Endodermal cell (in vitro differentiated cells): ENCODE results near the gene CPLANE2. TPM values are rescaled to one million over a fixed set of nuclear protein-coding genes. Genes with fewer than 3 reads are reported as not detected.

ENCODE experiments used
- DNase-seq: peaks from one replicate; pipeline ENCODE4 v3.0.0-alpha.2; 2017
- H3K27ac ChIP-seq: 2 replicates; pipeline ENCODE4 v1.5.1; 2013; ENCODE audit warnings: mild to moderate bottlenecking, low read depth, low read length, moderate library complexity
- H3K27me3 ChIP-seq: 2 replicates; pipeline ENCODE4 v1.6.1; 2013; ENCODE audit warnings: mild to moderate bottlenecking, low read length, moderate library complexity; ENCODE audit not compliant: insufficient read depth, control insufficient read depth, poor library complexity, severe bottlenecking
- H3K36me3 ChIP-seq: 2 replicates; pipeline ENCODE4 v1.7.0; 2013; ENCODE audit warnings: mild to moderate bottlenecking, low read length, moderate library complexity; ENCODE audit not compliant: control insufficient read depth, insufficient read depth
- H3K4me1 ChIP-seq: one replicate; pipeline ENCODE4 v1.7.0; 2013; ENCODE audit warnings: low read length; ENCODE audit not compliant: control insufficient read depth, insufficient read depth
- H3K4me3 ChIP-seq: 2 replicates; pipeline ENCODE4 v1.5.1; 2013; ENCODE audit warnings: mild to moderate bottlenecking, low read length, moderate library complexity
- H3K9ac ChIP-seq: 2 replicates; pipeline ENCODE4 v1.6.1; 2013; ENCODE audit warnings: mild to moderate bottlenecking, low read length, moderate library complexity; ENCODE audit not compliant: poor library complexity, severe bottlenecking; ENCODE audit errors: extremely low read depth
- H3K9me3 ChIP-seq: 2 replicates; pipeline ENCODE4 v1.6.1; 2013; ENCODE audit warnings: mild to moderate bottlenecking, low read length, moderate library complexity; ENCODE audit not compliant: control insufficient read depth
- H3K27ac Mint-ChIP-seq: 2 replicates; pipeline ENCODE4 v1.8.0; 2020; ENCODE audit warnings: mixed read lengths
- H3K27me3 Mint-ChIP-seq: 2 replicates; pipeline ENCODE4 v1.8.0; 2021; ENCODE audit warnings: mild to moderate bottlenecking, mixed read lengths; ENCODE audit not compliant: insufficient read depth
- H3K36me3 Mint-ChIP-seq: 2 replicates; pipeline ENCODE4 v1.8.0; 2020; ENCODE audit warnings: low read depth, mixed read lengths
- H3K4me1 Mint-ChIP-seq: 2 replicates; pipeline ENCODE4 v1.8.0; 2020; ENCODE audit warnings: mixed read lengths
- H3K4me3 Mint-ChIP-seq: 2 replicates; pipeline ENCODE4 v1.8.0; 2020; ENCODE audit warnings: mild to moderate bottlenecking, moderate library complexity, mixed read lengths
- H3K9me3 Mint-ChIP-seq: 2 replicates; pipeline ENCODE4 v1.8.0; 2020; ENCODE audit warnings: mild to moderate bottlenecking, mixed read lengths
- CTCF ChIP-seq: fragments of 200-600 bp; sonication (generic); conservative IDR thresholded peaks from 2 replicates; pipeline ENCODE4 v1.5.0; 2021; ENCODE audit warnings: antibody characterized with exemption, mild to moderate bottlenecking
- WGBS, 2 experiments: methylation state at CpG; one replicate each; pipeline versions ENCODE4 v1.1.5 to v1.1.7; 2013; ENCODE audit warnings: missing lambda C conversion rate in 2 of 2, mixed read lengths in 1 of 2; ENCODE audit not compliant: insufficient coverage in 1 of 2, insufficient read length in 1 of 2; 5-methylcytosine and 5-hydroxymethylcytosine counted together
- total RNA-seq, 2 donors: library from RNA; stranded (reverse); fragmentation: NEBNext Ultra II Directional in 1 of 2; extraction: Animal tissue kit (Norgen Biotek cat#: 25700) in 1 of 2; gene quantifications; 2 replicates in 1 of 2; 3 replicates in 1 of 2; pipeline ENCODE4 v1.2.1, GENCODE V29; 2021

CPLANE2 gene
- total RNA-seq, 2 donors from 2014 or later, result 9.6 to 10.3 TPM

DNA sequence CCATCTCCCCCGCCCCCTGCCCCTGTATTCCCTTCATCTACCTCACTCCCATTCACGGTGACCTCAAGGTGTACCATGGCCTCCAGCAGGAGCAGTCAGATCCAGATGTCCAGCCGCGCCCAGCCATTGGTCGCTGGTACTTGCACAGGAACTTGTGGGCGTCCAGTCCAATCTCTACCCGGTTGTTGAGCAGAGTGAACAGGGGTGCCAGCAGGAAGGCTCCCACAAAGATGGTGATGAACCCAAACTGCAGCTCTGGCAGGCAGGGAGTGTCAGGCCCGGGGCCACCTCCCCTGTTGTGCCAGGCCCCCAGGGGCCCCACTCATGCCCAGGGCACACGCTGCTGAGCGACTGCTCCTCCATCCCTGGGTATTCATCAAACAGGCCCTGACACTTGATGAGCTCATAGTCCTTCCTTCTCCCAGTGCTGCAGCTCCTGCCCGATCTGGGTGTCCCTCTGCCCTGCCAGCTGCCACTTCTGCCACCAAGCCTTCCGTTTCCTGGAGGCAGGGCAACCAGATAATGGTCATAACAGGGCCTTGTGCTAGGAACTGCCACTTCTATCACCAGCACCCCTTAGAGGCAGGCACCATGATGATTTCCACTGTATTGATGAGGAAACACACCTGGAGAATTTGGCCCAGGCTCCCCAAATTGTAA, 18.8 kb downstream of the CPLANE2 start:
- Histone ChIP-seq H3K4me1 (no peaks in the 10 kb centered on the region), H3K9me3 (no peaks in the 10 kb centered on the region), H3K4me3 (no peak overlapping the region), H3K36me3 (no peaks in the 10 kb centered on the region), H3K9ac (no peak overlapping the region), H3K27me3 (peaks cover 51% of the 10 kb centered on the region), H3K27ac (no peak overlapping the region)
- WGBS, 2 experiments, result 90 to 91% methylated on average over 12 of the region's 12 CpGs
- peaks cover 50% of the 10 kb centered on the region for H3K27me3 Mint-ChIP-seq
- H3K36me3 Mint-ChIP-seq, result no peaks in the 10 kb centered on the region
- no peak for DNase-seq
- no peaks in the 10 kb centered on the region for H3K9me3 Mint-ChIP-seq
- no peak for TF ChIP-seq CTCF
- H3K27ac Mint-ChIP-seq, result no peak overlapping the region
- H3K4me1 Mint-ChIP-seq, result peaks cover 7% of the 10 kb centered on the region
- peak overlapping the region; percentile 51 for H3K4me3 Mint-ChIP-seq

- WGBS, 2 experiments, result 8 to 10% methylated on average over 24 to 46 of the region's 46 CpGs
- Mint-ChIP-seq H3K27ac (no peak overlapping the region), H3K4me3 (peak overlapping the region; percentile 51)
Measured at GRCh38 chr1:16217061-16217785, 19.8 kb downstream of the CPLANE2 start.

More at GRCh38 chr1:16217061-16217785, 19.8 kb downstream of the CPLANE2 start:
- no peak for TF ChIP-seq CTCF
- Histone ChIP-seq H3K4me3 (peak overlapping the region; percentile 82), H3K9me3 (no peaks in the 10 kb centered on the region), H3K4me1 (no peaks in the 10 kb centered on the region), H3K9ac (no peak overlapping the region), H3K36me3 (no peaks in the 10 kb centered on the region), H3K27ac (no peak overlapping the region), H3K27me3 (peaks cover 51% of the 10 kb centered on the region)
- Mint-ChIP-seq H3K27me3 (peaks cover 50% of the 10 kb centered on the region), H3K36me3 (no peaks in the 10 kb centered on the region), H3K9me3 (no peaks in the 10 kb centered on the region), H3K4me1 (peaks cover 14% of the 10 kb centered on the region)
- DNase-seq, result peak; percentile 100
